ENCODE measurements around the gene BCL2L2. TPM values are rescaled to one million over a fixed set of nuclear protein-coding genes. Genes with fewer than 3 reads are reported as not detected.

Gene BCL2L2
- total and polyA plus RNA-seq, 2 of the 8 experiments (the other 6 are each of a cell fraction or from before 2014, with no cell fraction given) = 9.3 to 13.8 TPM

DNA sequence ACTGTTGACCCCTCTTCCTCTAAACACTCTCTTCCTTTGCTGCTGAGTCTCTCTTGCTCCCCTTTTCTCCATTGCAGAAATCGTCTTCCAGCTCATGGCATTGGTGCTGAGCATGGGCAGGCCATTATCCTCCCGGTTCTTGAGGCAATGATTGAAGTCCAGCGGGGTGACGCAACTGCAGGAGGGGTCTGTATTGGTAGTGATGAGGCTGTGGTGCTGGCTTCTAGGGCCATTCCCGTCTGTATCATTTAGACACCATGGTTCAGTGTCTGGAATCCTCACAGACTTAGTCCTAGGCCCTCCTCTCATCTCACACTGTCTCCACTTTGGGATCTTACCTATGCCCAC lies 46.8 kb downstream of the BCL2L2 start:
- no peak overlapping the region for H3K23ac ChIP-seq (ENCODE audit: insufficient read length)
- peaks cover 0 to 3% of the 10 kb centered on the region in 2 experiments for H4K20me1 ChIP-seq (replicated peaks in 1 of 2; ENCODE audit: control insufficient read depth in 1 of 2, insufficient read depth in 2 of 2, low read length in 2 of 2)
- H2BK15ac ChIP-seq (ENCODE audit: low read length) = no peak overlapping the region
- no peak overlapping the region for H4K5ac ChIP-seq (ENCODE audit: insufficient read length, low read depth, low read length)
- H2BK5ac ChIP-seq (ENCODE audit: low read depth, low read length) = no peak overlapping the region
- H3K79me1 ChIP-seq (ENCODE audit: low read depth, low read length) = no peaks in the 10 kb centered on the region
- no peak overlapping the region for H3K14ac ChIP-seq (ENCODE audit: insufficient read length)
- peak overlapping the region in 2 of 4 experiments; percentile 72 to 84; a peak in 2 of 8 replicates for H3K4me3 ChIP-seq (ENCODE audit: extremely low read depth in 1 of 4, insufficient read depth in 2 of 4, low read depth in 3 of 4, low read length in 4 of 4)
- DNase-seq (ENCODE audit: low read depth in 1 of 2, low spot score in 2 of 2) (no peak), FAIRE-seq (no peak)
- 84% methylated on average over 5 of the region's 5 CpGs; no CpG with 5 or more reads in 1 of the 2 experiments for WGBS, 2 experiments (ENCODE audit: extremely low coverage in 1 of 2, insufficient coverage in 1 of 2, insufficient read length in 1 of 2, insufficient replicate concordance in 2 of 2, low coverage in 1 of 2, low lambda C conversion rate in 2 of 2, missing lambda C conversion rate in 1 of 2)
- ChIA-PET POLR2A (ENCODE audit: partially characterized antibody) (interaction anchor here (0.6 to 6.4 kb wide), 11 partner anchors 10 to 213 kb away, joined by 3 to 73 read pairs (median 4); partner anchors contain the start of genes CMTM5, EFS and PABPN1), CTCF (ENCODE audit: partially characterized antibody) (interaction anchor here (0.8 to 20.9 kb wide), 12 partner anchors 8 to 295 kb away, joined by 3 to 333 read pairs (median 4); partner anchors contain the start of genes CMTM5, IL25 and MYH7)
- peaks cover 10% of the 10 kb centered on the region for H3K23me2 ChIP-seq (ENCODE audit: low read depth, low read length)
- H4K8ac ChIP-seq (ENCODE audit: extremely low read depth, insufficient read depth, low read length) = no peak overlapping the region
- peak overlapping the region; percentile 59 to 92; a peak in 2 of 4 replicates for H3K4me2 ChIP-seq (ENCODE audit: insufficient read depth in 1 of 2, low read depth in 2 of 2, low read length in 2 of 2)
- H3K79me2 ChIP-seq (ENCODE audit: control insufficient read depth in 1 of 2, insufficient read depth in 2 of 2, low read length in 2 of 2) = no peaks in the 10 kb centered on the region
- no peak overlapping the region for H2AFZ ChIP-seq (ENCODE audit: low read length)
- no peak overlapping the region for H3K27ac ChIP-seq (ENCODE audit: low read depth, low read length)
- peak overlapping the region; percentile 41; the same call in 1 of the 2 replicates for H2AK5ac ChIP-seq (ENCODE audit: low read depth, low read length)
- H2BK120ac ChIP-seq (replicated peaks; ENCODE audit: low read depth, low read length) = no peak overlapping the region
- H3K4me1 ChIP-seq (replicated peaks in 1 of 4; ENCODE audit: control insufficient read depth in 3 of 4, insufficient read depth in 4 of 4, low read length in 3 of 4) = peaks cover 0 to 3% (median 2%) of the 10 kb centered on the region in 4 experiments; a peak in 4 of 7 replicates
- no peak overlapping the region for H2BK20ac ChIP-seq (ENCODE audit: low read length)
- H2BK12ac ChIP-seq (ENCODE audit: low read depth, low read length) = peak overlapping the region; percentile 45; the same call in 1 of the 2 replicates
- no peak overlapping the region for H3K18ac ChIP-seq (ENCODE audit: extremely low read depth, low read length)
- no peak overlapping the region for H4K91ac ChIP-seq (replicated peaks; ENCODE audit: insufficient read length, low read length)
- H3K9ac ChIP-seq (replicated peaks in 1 of 4; ENCODE audit: extremely low read depth in 1 of 4, low read depth in 3 of 4, low read length in 3 of 4) = no peak overlapping the region
- H3K36me3 ChIP-seq (ENCODE audit: control insufficient read depth in 2 of 4, insufficient read depth in 4 of 4, low read length in 3 of 4) = peaks cover 0 to 11% (median 5%) of the 10 kb centered on the region in 4 experiments; a peak in 4 of 8 replicates
- H3K4ac ChIP-seq (replicated peaks; ENCODE audit: insufficient read length, low read depth, low read length) = no peak overlapping the region
- H3K27me3 ChIP-seq (replicated peaks in 1 of 4; ENCODE audit: control insufficient read depth in 3 of 4, extremely low read depth in 1 of 4, insufficient read depth in 3 of 4, low read length in 3 of 4) = peaks cover 0 to 14% (median 10%) of the 10 kb centered on the region in 4 experiments; a peak in 6 of 7 replicates
- H3K9me3 ChIP-seq (ENCODE audit: insufficient read depth in 2 of 2, low read depth in 1 of 2, low read length in 1 of 2) = no peaks in the 10 kb centered on the region
- no peak overlapping the region for H3K56ac ChIP-seq (replicated peaks; ENCODE audit: insufficient read length, low read depth, low read length)
- no peak for TF ChIP-seq KDM1A (IDR thresholded peaks at IDR 0.05; ENCODE audit: borderline replicate concordance, low read length)
- no peak for TF ChIP-seq TEAD4 (IDR thresholded peaks at IDR 0.05; ENCODE audit: low read depth, low read length)
- TF ChIP-seq POLR2A (IDR thresholded peaks at IDR 0.05; ENCODE audit: control extremely low read depth in 1 of 2, low read depth in 2 of 2, low read length in 2 of 2) = no peak
- TF ChIP-seq RFX5 (IDR thresholded peaks at IDR 0.05; ENCODE audit: borderline replicate concordance, low read depth, low read length) = no peak
- no peak for TF ChIP-seq GABPA (IDR thresholded peaks at IDR 0.05; ENCODE audit: borderline replicate concordance, insufficient read depth, low read length)
- TF ChIP-seq, protein P1, sequence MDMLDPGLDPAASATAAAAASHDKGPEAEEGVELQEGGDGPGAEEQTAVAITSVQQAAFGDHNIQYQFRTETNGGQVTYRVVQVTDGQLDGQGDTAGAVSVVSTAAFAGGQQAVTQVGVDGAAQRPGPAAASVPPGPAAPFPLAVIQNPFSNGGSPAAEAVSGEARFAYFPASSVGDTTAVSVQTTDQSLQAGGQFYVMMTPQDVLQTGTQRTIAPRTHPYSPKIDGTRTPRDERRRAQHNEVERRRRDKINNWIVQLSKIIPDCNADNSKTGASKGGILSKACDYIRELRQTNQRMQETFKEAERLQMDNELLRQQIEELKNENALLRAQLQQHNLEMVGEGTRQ (IDR thresholded peaks at IDR 0.05; ENCODE audit: low read length) = no peak
- TF ChIP-seq SAP30 (IDR thresholded peaks at IDR 0.05; ENCODE audit: insufficient read depth, insufficient replicate concordance, low read length) = no peak
- no peak for TF ChIP-seq CHD1 (IDR thresholded peaks at IDR 0.05; ENCODE audit: low read depth, low read length)
- TF ChIP-seq BCL11A (IDR thresholded peaks at IDR 0.05; ENCODE audit: low read depth in 2 of 2, low read length in 2 of 2) = no peak
- no peak for TF ChIP-seq CHD2 (IDR thresholded peaks at IDR 0.05; ENCODE audit: low read length)
- TF ChIP-seq SIN3A (conservative IDR thresholded peaks at IDR 0.05 in 1 of 2, IDR thresholded peaks at IDR 0.05 in 1 of 2; ENCODE audit: low read depth in 1 of 2, low read length in 2 of 2) = no peak
- TF ChIP-seq NRF1 (IDR thresholded peaks at IDR 0.05; ENCODE audit: low read depth, low read length) = no peak
- no peak for TF ChIP-seq BACH1 (IDR thresholded peaks at IDR 0.05; ENCODE audit: low read length)

All from H1 (cell line).